Measurements from ENCODE around the gene CLDN4. TPM values are rescaled to one million over a fixed set of nuclear protein-coding genes. Genes with fewer than 3 reads are reported as not detected.

Gene CLDN4
- total RNA-seq, 1 experiment from 2014 or later = 234 TPM

- Histone ChIP-seq H3K4me1 (ENCODE audit: control insufficient read depth in 1 of 2, insufficient read depth in 2 of 2, low read length in 2 of 2) (peaks cover 47 to 76% of the 10 kb centered on the region in 2 experiments), H2AFZ (ENCODE audit: low read depth, low read length, poor library complexity, severe bottlenecking) (no peak overlapping the region), H3K9me2 (ENCODE audit: insufficient read depth) (no peaks in the 10 kb centered on the region), H3K27me3 (ENCODE audit: insufficient read depth, low read length) (no peaks in the 10 kb centered on the region), H3K4me2 (ENCODE audit: low read length) (peak overlapping the region; percentile 99), H3K27ac (ENCODE audit: low read depth, low read length) (peak overlapping the region; percentile 96), H3K4me3 (replicated peaks in 1 of 2; ENCODE audit: low read depth in 1 of 2, low read length in 2 of 2) (peak overlapping the region; percentile 93 to 96), H3K9ac (ENCODE audit: low read length) (peak overlapping the region; percentile 99), H3K36me3 (ENCODE audit: control insufficient read depth in 1 of 2, insufficient read depth in 2 of 2, low read length in 2 of 2) (0 out of 4 replicates have a peak, but pooled peaks cover 0 to 7% of the 10 kb centered on the region in 2 experiments), H3K79me2 (ENCODE audit: insufficient read depth, low read length) (peaks cover 23% of the 10 kb centered on the region), H3K9me3 (ENCODE audit: control insufficient read depth in 1 of 2, insufficient read depth in 1 of 2, low read depth in 1 of 2, low read length in 2 of 2) (no peaks in the 10 kb centered on the region), H4K20me1 (ENCODE audit: insufficient read depth) (no peaks in the 10 kb centered on the region)
- TSS peak; percentile 17 for BruUV-seq (replicated peaks)
- intact Hi-C loops (cut with micrococcal nuclease) = loop anchor here (1.0 to 2.0 kb wide), 2 partner anchors 18 to 92 kb away; no protein-coding TSS in a partner anchor
- RAD21 ChIA-PET (ENCODE audit: low non-redundant PET in 1 of 2, low total read pairs in 2 of 2, uncharacterized antibody in 2 of 2, unreplicated experiment in 2 of 2) = interaction anchor here (0.5 to 1.7 kb wide), 7 partner anchors 9 to 235 kb away, joined by 3 to 7 read pairs (median 4); partner anchors contain the start of gene METTL27 (in 1 of the 2)
- TF ChIP-seq EZH2phosphoT487 (IDR thresholded peaks at IDR 0.05; ENCODE audit: borderline replicate concordance) (no peak), CEBPB (IDR thresholded peaks at IDR 0.05; ENCODE audit: low read depth) (no peak), POLR2A (IDR thresholded peaks at IDR 0.05; ENCODE audit: borderline replicate concordance, extremely low read depth, insufficient read depth, insufficient read length) (no peak), EZH2 (IDR thresholded peaks at IDR 0.05) (no peak), RAD21 (IDR thresholded peaks at IDR 0.05; ENCODE audit: low read depth) (no peak)
- TF ChIP-seq, protein P1, sequence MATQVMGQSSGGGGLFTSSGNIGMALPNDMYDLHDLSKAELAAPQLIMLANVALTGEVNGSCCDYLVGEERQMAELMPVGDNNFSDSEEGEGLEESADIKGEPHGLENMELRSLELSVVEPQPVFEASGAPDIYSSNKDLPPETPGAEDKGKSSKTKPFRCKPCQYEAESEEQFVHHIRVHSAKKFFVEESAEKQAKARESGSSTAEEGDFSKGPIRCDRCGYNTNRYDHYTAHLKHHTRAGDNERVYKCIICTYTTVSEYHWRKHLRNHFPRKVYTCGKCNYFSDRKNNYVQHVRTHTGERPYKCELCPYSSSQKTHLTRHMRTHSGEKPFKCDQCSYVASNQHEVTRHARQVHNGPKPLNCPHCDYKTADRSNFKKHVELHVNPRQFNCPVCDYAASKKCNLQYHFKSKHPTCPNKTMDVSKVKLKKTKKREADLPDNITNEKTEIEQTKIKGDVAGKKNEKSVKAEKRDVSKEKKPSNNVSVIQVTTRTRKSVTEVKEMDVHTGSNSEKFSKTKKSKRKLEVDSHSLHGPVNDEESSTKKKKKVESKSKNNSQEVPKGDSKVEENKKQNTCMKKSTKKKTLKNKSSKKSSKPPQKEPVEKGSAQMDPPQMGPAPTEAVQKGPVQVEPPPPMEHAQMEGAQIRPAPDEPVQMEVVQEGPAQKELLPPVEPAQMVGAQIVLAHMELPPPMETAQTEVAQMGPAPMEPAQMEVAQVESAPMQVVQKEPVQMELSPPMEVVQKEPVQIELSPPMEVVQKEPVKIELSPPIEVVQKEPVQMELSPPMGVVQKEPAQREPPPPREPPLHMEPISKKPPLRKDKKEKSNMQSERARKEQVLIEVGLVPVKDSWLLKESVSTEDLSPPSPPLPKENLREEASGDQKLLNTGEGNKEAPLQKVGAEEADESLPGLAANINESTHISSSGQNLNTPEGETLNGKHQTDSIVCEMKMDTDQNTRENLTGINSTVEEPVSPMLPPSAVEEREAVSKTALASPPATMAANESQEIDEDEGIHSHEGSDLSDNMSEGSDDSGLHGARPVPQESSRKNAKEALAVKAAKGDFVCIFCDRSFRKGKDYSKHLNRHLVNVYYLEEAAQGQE (IDR thresholded peaks at IDR 0.05; ENCODE audit: low read depth) = no peak
- DNase-seq (ENCODE audit: low read depth, low spot score) (no peak), ATAC-seq (no peak)
- POLR2A ChIA-PET = interaction anchor here (0.7 to 5.4 kb wide), 16 partner anchors 10 to 447 kb away, joined by 3 to 87 read pairs (median 10); partner anchors contain the start of genes ABHD11, CLDN3, METTL27 and MLXIPL
- CTCF ChIA-PET = interaction anchor here (0.6 to 1.9 kb wide), 9 partner anchors 9 to 374 kb away, joined by 3 to 8 read pairs (median 3); partner anchors contain the start of gene METTL27
Measured at GRCh38 chr7:73832806-73833205, 2.0 kb downstream of the CLDN4 start.

Data from HCT116 (cell line).